H9 (cell line): ENCODE data around the gene SLC25A43. TPM values are rescaled to one million over a fixed set of nuclear protein-coding genes. Genes with fewer than 3 reads are reported as not detected.

Experiments used
- DNase-seq: peaks from one replicate; pipeline ENCODE4 v3.0.0-alpha.2; 2017
- H2AFZ ChIP-seq: one replicate; pipeline ENCODE4 v1.6.1; 2013; ENCODE audit warnings: mild to moderate bottlenecking, low read length, control low read depth, moderate library complexity
- H2AK5ac ChIP-seq: 2 replicates; pipeline ENCODE4 v1.6.1; 2013; ENCODE audit warnings: low read length, control low read depth, mixed read lengths; ENCODE audit not compliant: insufficient read length
- H2BK120ac ChIP-seq: one replicate; pipeline ENCODE4 v1.6.1; 2013; ENCODE audit warnings: low read depth, mild to moderate bottlenecking, low read length, control low read depth, inconsistent platforms; ENCODE audit not compliant: poor library complexity, severe bottlenecking
- H2BK12ac ChIP-seq: 2 replicates; pipeline ENCODE4 v1.6.1; 2013; ENCODE audit warnings: low read length, control low read depth, mixed read lengths, low read depth; ENCODE audit not compliant: insufficient read length
- H2BK15ac ChIP-seq: 2 replicates; pipeline ENCODE4 v1.6.1; 2013; ENCODE audit warnings: low read depth, low read length, control low read depth
- H2BK20ac ChIP-seq: one replicate; pipeline ENCODE4 v1.6.1; 2013; ENCODE audit warnings: low read depth, mild to moderate bottlenecking, low read length, control low read depth, inconsistent platforms; ENCODE audit not compliant: poor library complexity, severe bottlenecking
- H2BK5ac ChIP-seq: 2 replicates; pipeline ENCODE4 v1.6.1; 2013; ENCODE audit warnings: low read length, control low read depth, mixed read lengths; ENCODE audit not compliant: insufficient read length
- H3K14ac ChIP-seq: 2 replicates; pipeline ENCODE4 v1.6.1; 2013; ENCODE audit warnings: low read length, control low read depth; ENCODE audit not compliant: insufficient read depth
- H3K18ac ChIP-seq: 2 replicates; pipeline ENCODE4 v1.6.1; 2013; ENCODE audit warnings: low read depth, mild to moderate bottlenecking, mixed read lengths, low read length, control low read depth; ENCODE audit not compliant: insufficient read length
- H3K23ac ChIP-seq: 2 replicates; pipeline ENCODE4 v1.6.1; 2013; ENCODE audit warnings: low read length, control low read depth, mixed read lengths, low read depth; ENCODE audit not compliant: insufficient read length
- H3K23me2 ChIP-seq: 2 replicates; pipeline ENCODE4 v1.6.1; 2013; ENCODE audit warnings: low read depth, mild to moderate bottlenecking, mixed read lengths, low read length, control low read depth; ENCODE audit not compliant: insufficient read length, poor library complexity, severe bottlenecking
- H3K27ac ChIP-seq: 2 replicates; pipeline ENCODE4 v1.5.1; 2013; ENCODE audit warnings: low read length, control low read depth, mixed read lengths, low read depth; ENCODE audit not compliant: insufficient read length
- H3K27me3 ChIP-seq: 2 replicates; pipeline ENCODE4 v1.6.1; 2013; ENCODE audit warnings: low read length, control low read depth, inconsistent platforms; ENCODE audit not compliant: insufficient read depth
- H3K4ac ChIP-seq: 2 replicates; pipeline ENCODE4 v1.6.1; 2013; ENCODE audit warnings: low read depth, mild to moderate bottlenecking, control low read depth, inconsistent platforms, low read length, moderate library complexity
- H3K4me1 ChIP-seq: 2 replicates; pipeline ENCODE4 v1.6.1; 2013; ENCODE audit warnings: low read length, control low read depth, inconsistent platforms; ENCODE audit not compliant: insufficient read depth
- H3K4me2 ChIP-seq: 2 replicates; pipeline ENCODE4 v1.6.1; 2013; ENCODE audit warnings: low read length, control low read depth, mixed read lengths; ENCODE audit not compliant: insufficient read length, insufficient read depth
- H3K56ac ChIP-seq: 2 replicates; pipeline ENCODE4 v1.6.1; 2013; ENCODE audit warnings: low read depth, mild to moderate bottlenecking, mixed read lengths, low read length, control low read depth; ENCODE audit not compliant: insufficient read length
- H3K79me1 ChIP-seq: 2 replicates; pipeline ENCODE4 v1.6.1; 2013; ENCODE audit warnings: low read depth, mild to moderate bottlenecking, moderate library complexity, low read length, control low read depth, inconsistent platforms; ENCODE audit not compliant: insufficient read depth, poor library complexity, severe bottlenecking
- H3K79me2 ChIP-seq: 2 replicates; pipeline ENCODE4 v1.6.1; 2013; ENCODE audit warnings: low read length, control low read depth, inconsistent platforms; ENCODE audit not compliant: insufficient read depth
- H3K9ac ChIP-seq: 2 replicates; pipeline ENCODE4 v1.6.1; 2013; ENCODE audit warnings: low read length, control low read depth, mixed read lengths; ENCODE audit not compliant: insufficient read length; ENCODE audit errors: extremely low read depth
- H3K9me3 ChIP-seq: one replicate; pipeline ENCODE4 v1.6.1; 2013; ENCODE audit warnings: low read depth, low read length, inconsistent platforms; ENCODE audit not compliant: control insufficient read depth
- H3T11ph ChIP-seq: one replicate; pipeline ENCODE4 v1.6.1; 2013; ENCODE audit warnings: mild to moderate bottlenecking, low read length, control low read depth, inconsistent platforms
- H4K20me1 ChIP-seq: one replicate; pipeline ENCODE4 v1.6.1; 2013; ENCODE audit not compliant: control insufficient read depth, insufficient read length, insufficient read depth
- H4K5ac ChIP-seq: 2 replicates; pipeline ENCODE4 v1.6.1; 2013; ENCODE audit warnings: low read depth, mild to moderate bottlenecking, mixed read lengths, low read length, control low read depth; ENCODE audit not compliant: insufficient read length
- H4K8ac ChIP-seq: replicated peaks from 2 replicates; pipeline ENCODE4 v1.6.1; 2013; ENCODE audit warnings: low read length, control low read depth, mixed read lengths, low read depth; ENCODE audit not compliant: insufficient read length
- H4K91ac ChIP-seq: 2 replicates; pipeline ENCODE4 v1.6.1; 2013; ENCODE audit warnings: low read depth, mild to moderate bottlenecking, moderate library complexity, mixed read lengths, low read length, control low read depth; ENCODE audit not compliant: insufficient read length
- H3K27ac Mint-ChIP-seq, 3 experiments: 2 replicates in 2 of 3; 3 replicates in 1 of 3; pipeline ENCODE4 v1.8.0; 2020 to 2021; ENCODE audit warnings: mixed read lengths in 3 of 3, mild to moderate bottlenecking in 1 of 3, moderate library complexity in 1 of 3
- H3K27me3 Mint-ChIP-seq: 2 replicates; pipeline ENCODE4 v1.8.0; 2021; ENCODE audit warnings: low read depth, mild to moderate bottlenecking, moderate library complexity, mixed read lengths
- H3K36me3 Mint-ChIP-seq, 3 experiments: 2 replicates in 2 of 3; 3 replicates in 1 of 3; pipeline ENCODE4 v1.8.0; 2020 to 2021; ENCODE audit warnings: low read depth in 3 of 3, mixed read lengths in 3 of 3; ENCODE audit not compliant: insufficient read depth in 1 of 3
- H3K4me1 Mint-ChIP-seq, 2 experiments: 2 replicates each; pipeline ENCODE4 v1.8.0; 2020; ENCODE audit warnings: mixed read lengths in 2 of 2
- H3K4me3 Mint-ChIP-seq, 2 experiments: 2 replicates in 1 of 2; 3 replicates in 1 of 2; pipeline ENCODE4 v1.8.0; 2020 to 2021; ENCODE audit warnings: mild to moderate bottlenecking in 2 of 2, mixed read lengths in 2 of 2, moderate library complexity in 1 of 2
- H3K9me3 Mint-ChIP-seq, 2 experiments: 2 replicates in 1 of 2; 3 replicates in 1 of 2; pipeline ENCODE4 v1.8.0; 2020; ENCODE audit warnings: mild to moderate bottlenecking in 2 of 2, mixed read lengths in 2 of 2, moderate library complexity in 1 of 2
- WGBS: extraction: QIAGEN DNeasy Blood & Tissue Kit; methylation state at CpG from one replicate; pipeline ENCODE4 v1.1.7; 2013; ENCODE audit warnings: missing lambda C conversion rate, low lambda C conversion rate, mixed read lengths; ENCODE audit not compliant: insufficient read length; ENCODE audit errors: extremely low coverage; 5-methylcytosine and 5-hydroxymethylcytosine counted together
- total RNA-seq: library from RNA; stranded (reverse); gene quantifications from 2 replicates; pipeline ENCODE4 v1.2.1, GENCODE V29; 2021
- TF ChIP-seq, protein P1 (sequence below): fragments of 200-600 bp; sonication (generic); conservative IDR thresholded peaks from 3 replicates; pipeline ENCODE4 v1.8.0; 2021; ENCODE audit warnings: antibody characterized with exemption, mild to moderate bottlenecking

Gene SLC25A43
- total RNA-seq, 1 experiment from 2014 or later = 3.7 TPM

DNA sequence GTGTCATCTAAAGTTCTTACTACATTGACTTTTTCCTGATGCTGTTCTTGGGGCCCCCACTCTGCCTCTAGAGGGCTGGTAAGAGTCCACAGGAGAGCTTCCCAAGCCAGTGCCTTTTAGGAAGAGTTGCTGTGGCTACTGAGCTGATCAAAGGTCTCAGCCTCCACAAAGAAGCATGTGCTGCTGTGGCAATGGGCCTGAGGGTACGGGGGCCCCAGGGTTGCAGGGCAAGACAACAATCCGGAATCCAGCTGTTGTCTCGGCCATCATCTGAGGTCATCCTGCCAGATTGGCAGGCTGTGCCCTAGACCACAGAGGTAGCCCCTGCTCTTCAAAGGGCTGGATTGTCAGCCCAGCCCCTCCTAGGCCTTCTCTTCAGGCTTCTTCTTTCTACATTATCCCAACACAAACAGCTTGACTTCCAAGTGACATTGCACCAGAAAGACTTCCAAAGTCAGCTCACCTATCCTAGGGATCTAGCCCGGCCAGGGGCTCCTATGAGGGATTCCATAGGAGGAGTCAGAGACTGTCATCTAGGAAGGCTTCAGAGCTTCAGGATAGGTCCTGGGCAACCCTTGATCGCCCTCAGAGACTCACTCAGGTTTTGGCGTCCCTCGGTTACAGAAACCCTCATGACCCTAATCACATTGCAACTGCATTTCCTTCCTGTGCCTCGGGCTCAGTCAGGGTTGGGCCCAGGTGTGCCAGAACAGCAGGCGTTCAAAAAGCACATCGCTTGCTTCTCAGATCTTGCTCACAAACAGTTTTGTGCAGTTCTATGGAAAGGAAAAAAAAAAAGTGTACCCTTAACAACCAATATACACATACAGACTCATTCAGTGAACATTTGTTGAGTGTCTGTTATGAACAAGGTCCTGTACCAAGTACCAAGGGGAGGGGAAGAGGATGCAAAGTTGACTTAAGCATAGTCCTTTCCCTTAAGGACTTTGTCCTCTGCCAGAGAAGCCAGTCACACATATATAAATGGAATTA, 96.9 kb downstream of the SLC25A43 start:
- no CpG with 5 or more reads among the region's 10 CpGs for WGBS

More for the DNA sequence above, 96.9 kb downstream of the SLC25A43 start:
- H2BK15ac ChIP-seq = no peak overlapping the region
- peaks cover 7 to 13% of the 10 kb centered on the region in 2 experiments for H3K4me1 Mint-ChIP-seq
- no peak overlapping the region for H3K4ac ChIP-seq
- H4K5ac ChIP-seq = no peak overlapping the region
- H3K9me3 ChIP-seq = peaks cover 26% of the 10 kb centered on the region
- peaks cover 4% of the 10 kb centered on the region; the same call in 1 of the 2 replicates for H3K27me3 Mint-ChIP-seq
- no peaks in the 10 kb centered on the region for H3K27me3 ChIP-seq
- H3K9ac ChIP-seq = no peak overlapping the region
- H2BK5ac ChIP-seq = no peak overlapping the region
- TF ChIP-seq, protein P1, sequence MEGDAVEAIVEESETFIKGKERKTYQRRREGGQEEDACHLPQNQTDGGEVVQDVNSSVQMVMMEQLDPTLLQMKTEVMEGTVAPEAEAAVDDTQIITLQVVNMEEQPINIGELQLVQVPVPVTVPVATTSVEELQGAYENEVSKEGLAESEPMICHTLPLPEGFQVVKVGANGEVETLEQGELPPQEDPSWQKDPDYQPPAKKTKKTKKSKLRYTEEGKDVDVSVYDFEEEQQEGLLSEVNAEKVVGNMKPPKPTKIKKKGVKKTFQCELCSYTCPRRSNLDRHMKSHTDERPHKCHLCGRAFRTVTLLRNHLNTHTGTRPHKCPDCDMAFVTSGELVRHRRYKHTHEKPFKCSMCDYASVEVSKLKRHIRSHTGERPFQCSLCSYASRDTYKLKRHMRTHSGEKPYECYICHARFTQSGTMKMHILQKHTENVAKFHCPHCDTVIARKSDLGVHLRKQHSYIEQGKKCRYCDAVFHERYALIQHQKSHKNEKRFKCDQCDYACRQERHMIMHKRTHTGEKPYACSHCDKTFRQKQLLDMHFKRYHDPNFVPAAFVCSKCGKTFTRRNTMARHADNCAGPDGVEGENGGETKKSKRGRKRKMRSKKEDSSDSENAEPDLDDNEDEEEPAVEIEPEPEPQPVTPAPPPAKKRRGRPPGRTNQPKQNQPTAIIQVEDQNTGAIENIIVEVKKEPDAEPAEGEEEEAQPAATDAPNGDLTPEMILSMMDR = no peak; the same call in 2 of the 3 replicates
- peaks cover 0 to 1% (median 0%) of the 10 kb centered on the region in 3 experiments; a peak in 2 of 7 replicates for H3K36me3 Mint-ChIP-seq
- no peak overlapping the region for H3K14ac ChIP-seq
- H3K27ac ChIP-seq = no peak overlapping the region
- H4K91ac ChIP-seq = no peak overlapping the region
- no peak overlapping the region for H2AFZ ChIP-seq
- H3K79me2 ChIP-seq = no peaks in the 10 kb centered on the region
- H4K20me1 ChIP-seq = no peaks in the 10 kb centered on the region
- no peak overlapping the region for H3K4me2 ChIP-seq
- no peak overlapping the region for H2BK12ac ChIP-seq
- H3T11ph ChIP-seq = no peak overlapping the region
- H3K9me3 Mint-ChIP-seq = peaks cover 66 to 72% of the 10 kb centered on the region in 2 experiments
- no peak overlapping the region for H4K8ac ChIP-seq
- no peak overlapping the region for H3K4me3 Mint-ChIP-seq
- H3K79me1 ChIP-seq = no peaks in the 10 kb centered on the region
- H2BK20ac ChIP-seq = no peak overlapping the region
- H3K4me1 ChIP-seq = no peaks in the 10 kb centered on the region
- H2AK5ac ChIP-seq = no peak overlapping the region
- H3K18ac ChIP-seq = no peak overlapping the region
- DNase-seq = no peak
- no peak overlapping the region for H3K56ac ChIP-seq
- H3K23me2 ChIP-seq = no peaks in the 10 kb centered on the region
- no peak overlapping the region for H3K23ac ChIP-seq
- no peak overlapping the region for H3K27ac Mint-ChIP-seq
- H2BK120ac ChIP-seq = no peak overlapping the region
